Measurements from ENCODE around the gene CTCFL. TPM values are rescaled to one million over a fixed set of nuclear protein-coding genes. Genes with fewer than 3 reads are reported as not detected.

CTCFL gene
- total and polyA plus RNA-seq, 5 experiments from 2014 or later: not detected

- no peak for ATAC-seq
- peaks cover 7 to 23% (median 11%) of the 10 kb centered on the region in 4 donors for H3K4me1 Mint-ChIP-seq
- H3K36me3 Mint-ChIP-seq: no peaks in the 10 kb centered on the region
- H3K27me3 Mint-ChIP-seq: no peaks in the 10 kb centered on the region
- H3K4me3 Mint-ChIP-seq: no peak overlapping the region
- H3K27ac Mint-ChIP-seq: no peak overlapping the region
- no peak for DNase-seq
- H3K9me3 Mint-ChIP-seq: no peaks in the 10 kb centered on the region
- POLR2A ChIA-PET: interaction anchor here (1.0 to 1.3 kb wide), 2 partner anchors 59 to 170 kb away, joined by 3 read pairs; no protein-coding TSS in a partner anchor
Measured at GRCh38 chr20:57457243-57458095, 67.5 kb downstream of the CTCFL start.

DNA sequence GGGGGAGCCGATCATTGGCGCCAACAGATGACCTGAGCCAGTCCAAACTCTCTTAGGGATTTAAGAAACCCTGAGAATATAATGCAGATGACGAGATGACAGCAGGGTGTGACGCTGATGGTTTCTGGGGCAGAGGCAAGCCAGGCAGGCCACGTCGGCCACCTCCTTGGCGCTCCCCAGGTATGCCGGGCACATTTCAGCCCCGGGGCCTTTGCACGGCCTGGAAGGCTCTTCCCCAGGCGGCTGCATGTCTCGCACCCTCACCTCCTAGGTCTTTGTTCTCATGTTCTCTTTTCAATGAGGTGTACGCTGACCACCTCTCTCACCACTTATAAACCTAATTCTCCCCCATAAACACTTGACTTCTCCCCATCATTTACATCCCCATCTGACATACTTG lies 68.8 kb downstream of the CTCFL start:
- DNase-seq (no peak), ATAC-seq (no peak)
- H3K9me3 Mint-ChIP-seq: no peaks in the 10 kb centered on the region
- H3K4me1 Mint-ChIP-seq: peaks cover 20 to 35% (median 22%) of the 10 kb centered on the region in 4 donors
- H3K36me3 Mint-ChIP-seq: no peaks in the 10 kb centered on the region
- POLR2A ChIA-PET: no interaction called here
- H3K27me3 Mint-ChIP-seq: no peaks in the 10 kb centered on the region
- H3K4me3 Mint-ChIP-seq: no peak overlapping the region
- H3K27ac Mint-ChIP-seq: no peak overlapping the region

DNA sequence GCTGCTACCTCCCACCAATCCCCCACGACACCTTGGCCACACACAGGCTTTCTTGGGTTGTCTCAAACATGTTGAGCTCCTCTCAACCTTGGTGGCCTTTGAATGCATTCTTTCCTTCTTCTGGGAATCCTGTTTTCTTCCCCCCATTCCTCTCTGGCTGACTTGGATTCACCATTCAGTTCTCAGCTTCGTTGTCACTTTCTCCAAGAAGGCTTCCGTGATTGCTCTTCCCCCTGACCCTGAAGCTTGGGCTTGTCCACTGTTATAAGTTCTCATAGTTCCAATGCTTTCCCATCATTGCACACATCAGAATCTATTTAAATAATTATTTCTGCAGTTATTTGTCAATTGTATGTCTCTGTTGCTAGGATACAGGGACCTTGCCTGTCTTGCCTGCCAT lies 69.6 kb downstream of the CTCFL start:
- Mint-ChIP-seq H3K36me3 (no peaks in the 10 kb centered on the region), H3K27me3 (no peaks in the 10 kb centered on the region), H3K4me1 (peaks cover 26 to 41% (median 29%) of the 10 kb centered on the region in 4 donors), H3K9me3 (no peaks in the 10 kb centered on the region), H3K4me3 (no peak overlapping the region), H3K27ac (peak overlapping the region in 1 of 10 donors; percentile 52)
- POLR2A ChIA-PET: no interaction called here
- no peak for ATAC-seq
- DNase-seq: no peak

- DNase-seq (peak in 6 of 10 donors; percentile 13 to 65 (median 28)), ATAC-seq (peak; percentile 75 to 79)
- Mint-ChIP-seq H3K27ac (peak overlapping the region; percentile 48 to 94 (median 72)), H3K4me3 (peak overlapping the region; percentile 31 to 75 (median 60)), H3K27me3 (peaks cover 0 to 3% (median 0%) of the 10 kb centered on the region in 5 donors), H3K36me3 (no peaks in the 10 kb centered on the region), H3K9me3 (no peaks in the 10 kb centered on the region), H3K4me1 (peaks cover 42 to 52% (median 48%) of the 10 kb centered on the region in 4 donors)
- POLR2A ChIA-PET: interaction anchor here (0.8 to 2.2 kb wide), 2 partner anchors 19 to 54 kb away, joined by 4 to 11 read pairs; no protein-coding TSS in a partner anchor
Measured at GRCh38 chr20:57451795-57452661, 72.9 kb downstream of the CTCFL start.

- peak overlapping the region in 6 of 10 donors; percentile 52 to 94 (median 76) for H3K27ac Mint-ChIP-seq
- peaks cover 42 to 52% (median 48%) of the 10 kb centered on the region in 4 donors for H3K4me1 Mint-ChIP-seq
- ATAC-seq: no peak
- H3K4me3 Mint-ChIP-seq: peak overlapping the region in 9 of 10 donors; percentile 55 to 75 (median 62)
- no peak for DNase-seq
- POLR2A ChIA-PET: interaction anchor here (0.8 to 2.2 kb wide), 3 partner anchors 18 to 59 kb away, joined by 4 to 11 read pairs (median 11); no protein-coding TSS in a partner anchor
- H3K9me3 Mint-ChIP-seq: no peaks in the 10 kb centered on the region
- H3K36me3 Mint-ChIP-seq: no peaks in the 10 kb centered on the region
- H3K27me3 Mint-ChIP-seq: peaks cover 0 to 3% (median 0%) of the 10 kb centered on the region in 5 donors
Measured at GRCh38 chr20:57451431-57451794, 73.5 kb downstream of the CTCFL start.

DNA sequence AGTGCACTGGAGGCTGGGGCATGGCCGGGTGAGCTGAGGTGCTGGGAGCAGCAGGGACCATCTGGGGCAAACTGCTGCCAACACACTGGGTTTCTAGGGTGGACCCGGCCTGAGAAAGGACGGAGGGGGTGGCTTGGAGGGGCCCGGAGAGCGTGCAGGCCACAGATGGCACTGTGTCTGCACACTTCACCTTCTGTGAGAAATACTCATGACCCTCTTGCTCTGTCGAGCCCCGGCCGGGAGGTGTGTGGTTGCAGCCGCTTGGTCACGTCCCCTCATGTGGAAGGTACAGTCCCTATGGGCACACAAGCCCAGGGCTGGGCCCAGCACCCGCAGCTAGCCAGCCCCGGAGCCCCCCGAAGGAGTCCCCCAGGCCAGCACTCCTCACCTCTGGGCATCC lies 74.0 kb downstream of the CTCFL start:
- H3K4me1 Mint-ChIP-seq: peaks cover 42 to 52% (median 50%) of the 10 kb centered on the region in 4 donors
- H3K36me3 Mint-ChIP-seq: no peaks in the 10 kb centered on the region
- peak; percentile 16 to 27 for ATAC-seq
- POLR2A ChIA-PET: interaction anchor here (1.3 to 2.2 kb wide), 3 partner anchors 18 to 59 kb away, joined by 10 to 11 read pairs (median 11); no protein-coding TSS in a partner anchor
- peak overlapping the region; percentile 40 to 93 (median 80) for H3K27ac Mint-ChIP-seq
- H3K4me3 Mint-ChIP-seq: peak overlapping the region; percentile 59 to 81 (median 67)
- peaks cover 0 to 3% (median 0%) of the 10 kb centered on the region in 5 donors for H3K27me3 Mint-ChIP-seq
- H3K9me3 Mint-ChIP-seq: no peaks in the 10 kb centered on the region
- no peak for DNase-seq

DNA sequence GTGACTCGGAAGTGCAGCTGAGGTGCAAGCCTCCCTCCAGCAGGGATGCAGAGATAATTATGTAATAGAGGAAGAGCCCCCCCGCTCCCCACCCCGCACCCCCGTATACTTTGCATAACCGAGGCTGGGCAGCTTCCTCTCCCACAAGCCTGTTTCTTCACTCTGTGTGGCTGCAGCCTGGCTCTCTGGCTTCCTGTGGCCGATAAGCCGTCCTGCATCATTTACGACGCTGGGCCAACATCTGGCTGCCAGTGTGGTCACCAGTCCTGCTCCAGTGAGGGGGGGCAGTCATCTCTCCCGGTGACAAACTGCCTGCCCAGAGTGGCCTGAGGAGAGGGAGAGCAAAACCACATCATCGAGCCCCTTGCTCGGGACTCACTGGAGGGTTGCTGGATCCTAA lies 74.5 kb downstream of the CTCFL start:
- H3K4me3 Mint-ChIP-seq: peak overlapping the region; percentile 59 to 81 (median 67)
- no peaks in the 10 kb centered on the region for H3K9me3 Mint-ChIP-seq
- H3K27ac Mint-ChIP-seq: peak overlapping the region; percentile 52 to 93 (median 80)
- DNase-seq (peak in 4 of 10 donors; percentile 20 to 40 (median 37)), ATAC-seq (peak; percentile 65 to 74)
- H3K27me3 Mint-ChIP-seq: peaks cover 0 to 3% (median 0%) of the 10 kb centered on the region in 5 donors
- POLR2A ChIA-PET: interaction anchor here (0.8 to 2.2 kb wide), 4 partner anchors 17 to 58 kb away, joined by 3 to 11 read pairs (median 10); no protein-coding TSS in a partner anchor
- H3K36me3 Mint-ChIP-seq: no peaks in the 10 kb centered on the region
- peaks cover 42 to 51% (median 49%) of the 10 kb centered on the region in 4 donors for H3K4me1 Mint-ChIP-seq

- peak overlapping the region in 8 of 10 donors; percentile 62 to 81 (median 70) for H3K4me3 Mint-ChIP-seq
- DNase-seq (no peak), ATAC-seq (no peak)
- peak overlapping the region in 9 of 10 donors; percentile 15 to 81 (median 57) for H3K27ac Mint-ChIP-seq
- POLR2A ChIA-PET: interaction anchor here (0.8 to 2.2 kb wide), 4 partner anchors 17 to 57 kb away, joined by 3 to 11 read pairs (median 10); no protein-coding TSS in a partner anchor
- H3K27me3 Mint-ChIP-seq: peaks cover 0 to 3% (median 0%) of the 10 kb centered on the region in 5 donors
- H3K4me1 Mint-ChIP-seq: peaks cover 41 to 50% (median 48%) of the 10 kb centered on the region in 4 donors
- no peaks in the 10 kb centered on the region for H3K9me3 Mint-ChIP-seq
- no peaks in the 10 kb centered on the region for H3K36me3 Mint-ChIP-seq
Measured at GRCh38 chr20:57449398-57450354, 75.3 kb downstream of the CTCFL start.

DNA sequence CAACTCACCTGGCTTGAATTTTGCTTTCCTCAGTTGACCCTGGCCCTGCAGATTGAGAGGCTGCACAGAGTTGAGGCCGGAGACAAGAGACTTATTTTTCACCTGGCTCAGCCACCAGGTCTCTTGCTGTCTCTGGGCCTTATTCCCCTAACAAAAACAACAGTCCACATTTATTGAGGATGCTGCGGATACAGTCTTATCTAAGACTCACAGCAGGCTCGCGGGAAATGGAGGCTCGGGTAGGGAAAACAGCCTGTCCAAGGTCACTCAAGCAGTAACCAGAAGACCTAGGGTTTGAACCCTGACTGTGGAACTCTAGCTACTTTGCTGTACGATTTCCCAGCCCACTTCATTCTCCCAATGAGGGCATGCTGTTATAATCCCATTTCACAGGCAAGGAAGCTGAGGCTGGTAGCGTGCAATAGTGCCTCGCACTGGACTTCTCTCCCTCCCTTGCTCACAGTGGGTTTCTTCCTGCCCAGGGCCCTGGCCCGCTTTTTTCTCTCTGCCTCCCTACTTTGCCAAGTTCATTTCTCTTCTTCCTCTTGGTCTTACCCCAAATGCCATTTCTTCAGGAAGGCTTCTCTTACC lies 76.1 kb downstream of the CTCFL start:
- Mint-ChIP-seq H3K4me3 (peak overlapping the region in 1 of 10 donors; percentile 47), H3K36me3 (no peaks in the 10 kb centered on the region), H3K27ac (peak overlapping the region in 5 of 10 donors; percentile 15 to 80 (median 60)), H3K9me3 (no peaks in the 10 kb centered on the region), H3K4me1 (peaks cover 38 to 49% (median 47%) of the 10 kb centered on the region in 4 donors), H3K27me3 (peaks cover 0 to 3% (median 0%) of the 10 kb centered on the region in 5 donors)
- no peak for ATAC-seq
- POLR2A ChIA-PET: interaction anchor here (1.7 kb wide), 1 partner anchor 15 kb away, joined by 5 read pairs; no protein-coding TSS in a partner anchor
- no peak for DNase-seq

Measured in naive thymus-derived CD8-positive, alpha-beta T cell (primary cell).